Progenitor cell of endocrine pancreas (in vitro differentiated cells): Measurements from ENCODE around the gene SRL. TPM values are rescaled to one million over a fixed set of nuclear protein-coding genes. Genes with fewer than 3 reads are reported as not detected.
"Not testable (repeated sequence)": the region's sequence is repeated elsewhere in the genome, so short reads cannot be mapped to it uniquely, and the experiment has no call there.

Experiments
- DNase-seq: peaks from one replicate; pipeline ENCODE4 v3.0.0; 2021; ENCODE audit warnings: low spot score; ENCODE audit not compliant: unreplicated experiment
- H3K27ac Mint-ChIP-seq: 2 replicates; pipeline ENCODE4 v1.8.0; 2021; ENCODE audit warnings: mild to moderate bottlenecking, moderate library complexity, mixed read lengths
- H3K27me3 Mint-ChIP-seq: 2 replicates; pipeline ENCODE4 v1.8.0; 2021; ENCODE audit warnings: mixed read lengths
- H3K36me3 Mint-ChIP-seq: 2 replicates; pipeline ENCODE4 v1.8.0; 2022; ENCODE audit warnings: mixed read lengths; ENCODE audit not compliant: insufficient read depth
- H3K4me1 Mint-ChIP-seq: 2 replicates; pipeline ENCODE4 v1.8.0; 2021; ENCODE audit warnings: low read depth, mixed read lengths
- H3K4me3 Mint-ChIP-seq: 2 replicates; pipeline ENCODE4 v1.8.0; 2021; ENCODE audit warnings: low read depth, mild to moderate bottlenecking, moderate library complexity, mixed read lengths
- H3K9me3 Mint-ChIP-seq: 2 replicates; pipeline ENCODE4 v1.8.0; 2021; ENCODE audit warnings: low read depth, mixed read lengths
- total RNA-seq: library from RNA; stranded (reverse); gene quantifications from 2 replicates; pipeline ENCODE4 v1.2.1, GENCODE V29; 2021
- TF ChIP-seq, protein P1 (sequence below): fragments of 200-600 bp; sonication (generic); IDR thresholded peaks from one replicate; pipeline ENCODE4 v1.5.0; 2021; ENCODE audit warnings: antibody characterized with exemption, mild to moderate bottlenecking; ENCODE audit not compliant: unreplicated experiment

Gene SRL
- total RNA-seq, 1 donor from 2014 or later: not detected

DNA sequence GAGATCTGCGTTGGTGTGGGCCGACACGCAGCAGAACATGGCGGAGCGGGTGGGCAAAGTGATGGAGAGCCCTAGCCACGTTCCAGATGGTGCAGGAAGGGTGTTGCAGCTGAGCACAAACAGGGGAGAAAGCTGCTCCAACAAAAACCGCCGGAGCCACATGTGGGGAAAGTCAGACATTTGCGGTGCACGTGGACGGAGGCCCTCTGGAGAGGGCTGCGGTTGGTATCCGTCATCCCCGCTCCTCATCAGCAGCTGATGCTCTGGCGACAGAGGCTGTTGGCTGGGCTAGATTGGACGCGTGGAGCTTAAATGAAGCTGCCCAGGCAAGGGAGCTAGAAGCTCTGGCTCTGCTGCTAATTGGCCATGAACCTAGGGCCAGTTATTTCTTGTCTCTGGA is 82.2 kb downstream of the SRL start:
- peaks cover 10% of the 10 kb centered on the region for H3K27me3 Mint-ChIP-seq
- H3K36me3 Mint-ChIP-seq: no peaks in the 10 kb centered on the region
- no peaks in the 10 kb centered on the region for H3K9me3 Mint-ChIP-seq
- no peaks in the 10 kb centered on the region for H3K4me1 Mint-ChIP-seq
- no peak overlapping the region for H3K4me3 Mint-ChIP-seq
- no peak for DNase-seq
- no peak overlapping the region for H3K27ac Mint-ChIP-seq
- TF ChIP-seq, protein P1, sequence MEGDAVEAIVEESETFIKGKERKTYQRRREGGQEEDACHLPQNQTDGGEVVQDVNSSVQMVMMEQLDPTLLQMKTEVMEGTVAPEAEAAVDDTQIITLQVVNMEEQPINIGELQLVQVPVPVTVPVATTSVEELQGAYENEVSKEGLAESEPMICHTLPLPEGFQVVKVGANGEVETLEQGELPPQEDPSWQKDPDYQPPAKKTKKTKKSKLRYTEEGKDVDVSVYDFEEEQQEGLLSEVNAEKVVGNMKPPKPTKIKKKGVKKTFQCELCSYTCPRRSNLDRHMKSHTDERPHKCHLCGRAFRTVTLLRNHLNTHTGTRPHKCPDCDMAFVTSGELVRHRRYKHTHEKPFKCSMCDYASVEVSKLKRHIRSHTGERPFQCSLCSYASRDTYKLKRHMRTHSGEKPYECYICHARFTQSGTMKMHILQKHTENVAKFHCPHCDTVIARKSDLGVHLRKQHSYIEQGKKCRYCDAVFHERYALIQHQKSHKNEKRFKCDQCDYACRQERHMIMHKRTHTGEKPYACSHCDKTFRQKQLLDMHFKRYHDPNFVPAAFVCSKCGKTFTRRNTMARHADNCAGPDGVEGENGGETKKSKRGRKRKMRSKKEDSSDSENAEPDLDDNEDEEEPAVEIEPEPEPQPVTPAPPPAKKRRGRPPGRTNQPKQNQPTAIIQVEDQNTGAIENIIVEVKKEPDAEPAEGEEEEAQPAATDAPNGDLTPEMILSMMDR: no peak

- no peak for DNase-seq
- Mint-ChIP-seq H3K27me3 (peaks cover 10% of the 10 kb centered on the region), H3K36me3 (no peaks in the 10 kb centered on the region), H3K9me3 (no peaks in the 10 kb centered on the region), H3K4me1 (no peaks in the 10 kb centered on the region), H3K27ac (no peak overlapping the region), H3K4me3 (no peak overlapping the region)
- TF ChIP-seq, protein P1: no peak
These were observed 83.5 kb downstream of the SRL start for GRCh38 chr16:4158143-4159093.

DNA sequence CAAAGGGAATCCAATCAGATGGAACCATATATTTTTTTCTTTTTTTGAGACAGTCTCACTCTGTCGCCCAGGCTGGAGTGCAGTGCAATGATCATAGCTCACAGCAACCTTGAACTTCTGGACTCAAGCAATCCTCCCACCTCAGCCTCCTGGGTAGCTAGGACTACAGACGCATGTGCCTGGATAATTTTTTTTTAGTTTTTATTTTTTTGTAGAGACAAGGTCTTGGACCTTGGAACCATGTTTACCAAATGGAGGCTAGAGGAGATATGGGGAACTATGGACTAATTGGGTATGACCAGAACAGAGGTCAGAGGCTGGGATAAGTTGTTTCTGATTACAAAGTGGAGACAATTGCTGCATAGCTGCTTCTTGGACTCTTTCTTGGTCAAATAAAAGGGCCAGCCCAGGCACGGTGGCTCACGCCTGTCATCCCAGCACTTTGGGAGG is 84.5 kb downstream of the SRL start:
- no peak overlapping the region for H3K4me3 Mint-ChIP-seq
- H3K27ac Mint-ChIP-seq: no peak overlapping the region
- H3K4me1 Mint-ChIP-seq: no peaks in the 10 kb centered on the region
- H3K27me3 Mint-ChIP-seq: peaks cover 10% of the 10 kb centered on the region
- H3K36me3 Mint-ChIP-seq: no peaks in the 10 kb centered on the region
- DNase-seq: no peak
- TF ChIP-seq, protein P1: no peak
- H3K9me3 Mint-ChIP-seq: no peaks in the 10 kb centered on the region

- not testable (repeated sequence) for H3K36me3 Mint-ChIP-seq, H3K9me3 Mint-ChIP-seq, H3K27me3 Mint-ChIP-seq, H3K4me1 Mint-ChIP-seq, DNase-seq, H3K4me3 Mint-ChIP-seq, H3K27ac Mint-ChIP-seq
These were observed 85.4 kb downstream of the SRL start for GRCh38 chr16:4156503-4156902.

- not testable (repeated sequence) for H3K9me3 Mint-ChIP-seq, DNase-seq, H3K4me3 Mint-ChIP-seq, H3K27ac Mint-ChIP-seq, H3K4me1 Mint-ChIP-seq, H3K27me3 Mint-ChIP-seq, H3K36me3 Mint-ChIP-seq
These were observed 88.5 kb downstream of the SRL start for GRCh38 chr16:4153364-4153763.

DNA sequence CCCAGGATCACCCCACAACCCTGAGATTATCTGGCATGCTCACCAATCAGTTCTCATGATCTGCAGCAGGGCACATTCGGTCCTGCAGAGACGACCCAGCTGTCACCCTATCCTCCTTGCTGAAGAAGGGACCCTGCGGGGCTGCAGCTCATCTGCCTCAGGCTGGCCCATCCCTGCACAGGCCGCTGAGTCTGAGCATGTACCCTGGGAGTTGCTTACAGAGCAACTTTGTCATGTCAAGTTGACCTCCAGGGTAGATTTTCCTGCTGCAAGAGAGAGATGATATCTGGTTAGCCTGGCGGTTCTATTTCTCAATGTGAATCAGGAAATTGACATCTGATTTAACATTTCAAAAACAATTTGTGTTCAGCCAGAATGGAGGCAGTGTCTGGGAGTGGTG is 89.6 kb downstream of the SRL start:
- no peaks in the 10 kb centered on the region for H3K36me3 Mint-ChIP-seq
- no peaks in the 10 kb centered on the region for H3K4me1 Mint-ChIP-seq
- no peak for DNase-seq
- H3K27ac Mint-ChIP-seq: no peak overlapping the region
- TF ChIP-seq, protein P1: no peak
- peaks cover 3% of the 10 kb centered on the region for H3K27me3 Mint-ChIP-seq
- H3K4me3 Mint-ChIP-seq: no peak overlapping the region
- H3K9me3 Mint-ChIP-seq: no peaks in the 10 kb centered on the region
